Aorta (tissue), 5 donors: ENCODE data around the gene MT1A. TPM values are rescaled to one million over a fixed set of nuclear protein-coding genes. Genes with fewer than 3 reads are reported as not detected.

Source experiments
- ATAC-seq: fragments of 200-7000 bp; cut with Tn5 transposase; one replicate; pipeline ENCODE4 v1.9.1; 2022; ENCODE audit warnings: moderate library complexity; ENCODE audit not compliant: low FRiP score
- DNase-seq, 2 donors: peaks; one replicate each; pipeline ENCODE4 v3.0.0-alpha.2; 2020
- H3K27ac ChIP-seq, 2 donors: one replicate each; pipeline ENCODE4 v1.5.1; 2013; ENCODE audit warnings: low read length in 2 of 2, mild to moderate bottlenecking in 2 of 2, moderate library complexity in 2 of 2, control low read depth in 1 of 2, inconsistent platforms in 1 of 2, low read depth in 1 of 2
- H3K27me3 ChIP-seq, 2 donors: one replicate each; pipeline ENCODE4 v1.6.1; 2013; ENCODE audit warnings: control low read depth in 1 of 2, low read length in 1 of 2, mild to moderate bottlenecking in 1 of 2, moderate library complexity in 1 of 2; ENCODE audit not compliant: insufficient read depth in 2 of 2, control insufficient read depth in 1 of 2
- H3K36me3 ChIP-seq, 2 donors: one replicate each; pipeline ENCODE4 v1.6.1; 2013; ENCODE audit warnings: control low read depth in 1 of 2, low read length in 1 of 2, mild to moderate bottlenecking in 1 of 2; ENCODE audit not compliant: insufficient read depth in 2 of 2, control insufficient read depth in 1 of 2
- H3K4me1 ChIP-seq, 2 donors: one replicate each; pipeline ENCODE4 v1.6.1; 2013; ENCODE audit warnings: low read length in 2 of 2, control low read depth in 1 of 2, mild to moderate bottlenecking in 1 of 2, moderate library complexity in 1 of 2; ENCODE audit not compliant: insufficient read depth in 2 of 2, control insufficient read depth in 1 of 2
- H3K4me3 ChIP-seq, 2 donors: one replicate each; pipeline ENCODE4 v1.5.1; 2013; ENCODE audit warnings: low read length in 2 of 2, control low read depth in 1 of 2, mild to moderate bottlenecking in 1 of 2
- H3K9me3 ChIP-seq: one replicate; pipeline ENCODE4 v1.6.1; 2013; ENCODE audit warnings: mild to moderate bottlenecking, low read length; ENCODE audit not compliant: control insufficient read depth
- WGBS, 2 donors: extraction: QIAGEN DNeasy Blood & Tissue Kit; methylation state at CpG; one replicate each; pipeline ENCODE4 v1.1.7; 2013; 5-methylcytosine and 5-hydroxymethylcytosine counted together
- intact Hi-C, 2 donors: fragments of 100-400 bp; cut with DNase I; formaldehyde crosslinking; loops; one replicate each; pipeline versions ENCODE4 v1.14.2 to v1.15.0; 2022
- polyA plus RNA-seq, 2 donors: library from polyadenylated mRNA; stranded (reverse); fragments of 200-250 nt; gene quantifications; one replicate each; pipeline ENCODE4 v1.2.3, GENCODE V29; 2013
- total RNA-seq, 2 donors: library from RNA; stranded (reverse); fragmentation: NEBNext Ultra II Directional; extraction: Animal tissue kit (Norgen Biotek cat#: 25700); gene quantifications; one replicate each; pipeline ENCODE4 v1.2.1, GENCODE V29; 2021
- donor health status: healthy with polysubstance abuse.
- donor health status: Bipolar disorder and iron deficiency.
- donor health status: DM: no; HTN: no; CAD: no.
- donor health status: DM: no; HTN: no; CAD: no.
- donor health status: DM: yes; HTN: yes; CAD: no.

The MT1A gene
- total and polyA plus RNA-seq, 4 donors, result 4.6 to 82.2 (median 11.6) TPM

DNA sequence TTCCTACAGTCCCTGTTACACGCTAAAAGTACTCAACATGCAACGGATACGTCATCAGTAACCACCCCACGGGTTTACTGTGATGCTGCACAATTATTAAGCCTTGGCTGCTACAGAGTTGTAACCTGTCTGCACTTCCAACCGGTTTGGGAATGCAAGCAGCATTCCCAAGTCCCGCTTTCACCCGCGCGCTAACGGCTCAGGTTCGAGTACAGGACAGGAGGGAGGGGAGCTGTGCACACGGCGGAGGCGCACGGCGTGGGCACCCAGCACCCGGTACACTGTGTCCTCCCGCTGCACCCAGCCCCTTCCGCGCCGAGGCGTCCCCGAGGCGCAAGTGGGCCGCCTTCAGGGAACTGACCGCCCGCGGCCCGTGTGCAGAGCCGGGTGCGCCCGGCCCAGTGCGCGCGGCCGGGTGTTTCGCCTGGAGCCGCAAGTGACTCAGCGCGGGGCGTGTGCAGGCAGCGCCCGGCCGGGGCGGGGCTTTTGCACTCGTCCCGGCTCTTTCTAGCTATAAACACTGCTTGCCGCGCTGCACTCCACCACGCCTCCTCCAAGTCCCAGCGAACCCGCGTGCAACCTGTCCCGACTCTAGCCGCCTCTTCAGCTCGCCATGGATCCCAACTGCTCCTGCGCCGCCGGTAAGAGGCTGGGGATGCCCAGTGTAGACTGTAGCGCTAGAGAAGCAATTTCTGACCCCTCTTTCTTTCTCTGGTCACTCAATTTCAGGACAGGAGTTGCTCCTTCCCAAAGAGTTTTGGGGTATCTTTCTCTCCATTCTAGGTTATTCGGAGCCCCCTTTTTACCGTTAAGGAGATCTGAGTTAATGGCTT, 30.2 kb upstream of the MT1A start, which contains the start of gene MT2A:
TSS of gene MT2A (plus strand) at position 542 of the 833 bp plus-strand sequence. CDS start at position 614, 72 bp downstream.
- 5 to 6% methylated on average over 61 to 62 of the region's 62 CpGs for WGBS, 2 donors
- Histone ChIP-seq H3K27me3 (no peaks in the 10 kb centered on the region), H3K4me1 (peaks cover 0 to 5% of the 10 kb centered on the region in 2 donors), H3K36me3 (no peaks in the 10 kb centered on the region), H3K9me3 (no peaks in the 10 kb centered on the region), H3K27ac (peak within 1 kb of the TSS; percentile 51 to 85), H3K4me3 (peak within 1 kb of the TSS; percentile 60 to 96)
- DNase-seq (peak; percentile 98), ATAC-seq (peak; percentile 92)
- intact Hi-C loops, result loop anchor here (5.0 to 10.0 kb wide), 2 partner anchors 74 to 93 kb away; partner anchors contain the start of gene MT1X (in 1 of the 2)

DNA sequence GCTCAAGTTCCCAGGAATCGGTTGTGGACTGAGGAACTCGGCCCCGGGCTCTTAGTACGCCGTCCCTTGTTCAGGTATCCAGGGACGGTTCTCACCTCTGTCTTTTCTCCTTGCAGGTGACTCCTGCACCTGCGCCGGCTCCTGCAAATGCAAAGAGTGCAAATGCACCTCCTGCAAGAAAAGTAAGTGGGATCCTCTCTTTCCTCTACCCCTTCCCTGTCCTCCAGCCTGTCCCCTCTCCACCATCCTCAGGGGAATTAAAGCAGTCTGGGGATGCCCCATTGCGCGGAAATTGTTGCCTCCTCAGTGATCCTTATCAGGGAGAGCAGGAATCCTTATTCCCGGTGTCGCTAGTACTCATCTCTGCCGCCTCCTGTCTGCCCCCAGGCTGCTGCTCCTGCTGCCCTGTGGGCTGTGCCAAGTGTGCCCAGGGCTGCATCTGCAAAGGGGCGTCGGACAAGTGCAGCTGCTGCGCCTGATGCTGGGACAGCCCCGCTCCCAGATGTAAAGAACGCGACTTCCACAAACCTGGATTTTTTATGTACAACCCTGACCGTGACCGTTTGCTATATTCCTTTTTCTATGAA, 29.5 kb upstream of the MT1A start:
- Histone ChIP-seq H3K9me3 (no peaks in the 10 kb centered on the region), H3K4me3 (peak overlapping the region; percentile 60 to 96), H3K4me1 (peaks cover 0 to 5% of the 10 kb centered on the region in 2 donors), H3K27ac (peak overlapping the region; percentile 15 to 19), H3K36me3 (no peaks in the 10 kb centered on the region), H3K27me3 (no peaks in the 10 kb centered on the region)
- 1% methylated on average over 21 of the region's 21 CpGs for WGBS, 2 donors
- no peak for DNase-seq
- ATAC-seq, result no peak
- intact Hi-C loops, result loop anchor here (1.0 to 10.0 kb wide), 3 partner anchors 17 to 94 kb away; partner anchors contain the start of gene MT1X (in 1 of the 2)

DNA sequence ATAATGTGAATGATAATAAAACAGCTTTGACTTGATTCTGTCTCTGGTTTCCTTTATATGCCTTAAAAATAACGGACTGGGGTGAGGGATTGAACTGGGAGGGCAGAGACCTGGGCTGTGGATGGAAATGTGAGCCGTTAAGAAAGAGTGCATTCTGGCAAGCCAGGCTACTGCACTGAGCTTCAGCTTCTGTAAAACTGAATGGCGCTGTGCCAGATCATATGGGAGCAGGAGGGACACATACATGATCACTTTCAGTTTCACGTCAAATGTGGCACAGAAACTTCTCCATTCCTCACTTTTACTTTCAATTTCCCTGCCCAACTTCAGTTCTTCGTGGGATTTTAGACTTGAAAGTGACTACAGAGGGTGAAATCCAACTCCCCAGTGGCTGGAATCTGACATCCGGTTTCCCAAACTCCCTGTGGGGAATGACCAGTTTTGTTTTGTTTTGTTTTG, 29.0 kb upstream of the MT1A start:
- intact Hi-C loops, result loop anchor here (1.0 to 10.0 kb wide), 3 partner anchors 17 to 95 kb away; partner anchors contain the start of gene MT1X (in 1 of the 2)
- H3K27ac ChIP-seq, result peak overlapping the region; percentile 15 to 85
- no peaks in the 10 kb centered on the region for H3K36me3 ChIP-seq
- WGBS, 2 donors, result 0% methylated on average over 6 of the region's 6 CpGs
- peaks cover 0 to 5% of the 10 kb centered on the region in 2 donors for H3K4me1 ChIP-seq
- no peaks in the 10 kb centered on the region for H3K9me3 ChIP-seq
- peak overlapping the region; percentile 60 to 96 for H3K4me3 ChIP-seq
- DNase-seq (peak in 1 of 2 donors; percentile 89), ATAC-seq (peak; percentile 13)
- H3K27me3 ChIP-seq, result no peaks in the 10 kb centered on the region

DNA sequence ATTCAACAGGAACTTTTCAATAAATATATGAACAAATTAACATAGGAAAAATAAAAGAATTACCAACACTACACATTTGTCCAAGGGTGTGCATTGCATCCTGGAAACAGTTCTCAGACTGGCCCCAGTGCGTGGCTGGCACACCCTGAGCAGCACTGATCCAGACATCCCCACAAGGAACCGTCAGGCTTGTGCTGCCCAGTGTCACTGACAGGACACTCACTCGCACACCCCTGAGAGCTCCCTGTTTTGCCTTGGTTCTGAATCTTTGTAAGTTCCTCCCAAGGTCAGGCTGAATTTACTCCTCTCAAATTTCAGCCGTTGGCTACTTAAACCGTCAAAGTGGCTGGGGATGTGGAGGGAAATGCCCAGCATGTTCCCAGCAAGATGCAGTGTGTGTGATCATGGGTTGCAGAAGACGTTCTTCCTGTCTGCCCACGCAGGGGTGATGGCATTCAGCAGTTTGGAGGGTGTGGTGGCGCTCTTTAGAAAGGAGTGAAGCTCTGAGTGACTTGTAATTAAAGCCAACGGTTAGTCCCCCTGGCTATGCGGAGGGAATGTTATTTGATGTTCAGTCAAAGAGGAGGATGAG, 28.4 kb upstream of the MT1A start:
- 19 to 21% methylated on average over 10 of the region's 10 CpGs for WGBS, 2 donors
- intact Hi-C loops, result no loop called here
- DNase-seq (peak; percentile 70 to 85), ATAC-seq (peak; percentile 2)
- Histone ChIP-seq H3K27me3 (no peaks in the 10 kb centered on the region), H3K36me3 (no peaks in the 10 kb centered on the region), H3K27ac (peak overlapping the region; percentile 1 to 97), H3K9me3 (no peaks in the 10 kb centered on the region), H3K4me3 (no peak overlapping the region), H3K4me1 (peaks cover 0 to 5% of the 10 kb centered on the region in 2 donors)

DNA sequence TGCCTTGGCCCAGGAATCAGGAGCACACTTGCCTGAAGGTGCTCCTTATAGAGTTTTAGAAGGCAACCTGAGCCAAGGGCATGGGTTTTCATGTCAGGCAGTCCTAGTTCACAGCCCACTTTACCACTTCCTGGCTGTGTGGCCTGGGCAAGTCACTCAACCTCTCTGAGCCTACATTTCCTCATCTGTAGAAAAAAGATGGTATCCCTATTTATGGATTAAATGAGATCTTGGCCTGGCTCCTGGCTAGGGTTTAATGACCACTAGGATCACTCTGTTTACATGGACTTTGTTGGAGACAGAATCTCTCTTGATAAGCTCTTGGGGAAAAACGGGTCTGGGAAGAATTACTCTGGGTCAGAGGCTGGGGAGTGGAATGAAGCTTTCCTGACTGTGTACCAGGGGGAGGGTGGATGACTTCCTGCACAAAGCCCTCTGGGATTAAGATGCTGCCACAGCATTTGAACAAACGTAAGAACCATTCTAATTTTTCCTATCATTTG, 27.8 kb upstream of the MT1A start:
- H3K36me3 ChIP-seq, result no peaks in the 10 kb centered on the region
- H3K4me3 ChIP-seq, result no peak overlapping the region
- peaks cover 0 to 5% of the 10 kb centered on the region in 2 donors for H3K4me1 ChIP-seq
- H3K27me3 ChIP-seq, result no peaks in the 10 kb centered on the region
- H3K9me3 ChIP-seq, result no peaks in the 10 kb centered on the region
- intact Hi-C loops, result no loop called here
- no peak for DNase-seq
- peak overlapping the region; percentile 1 to 97 for H3K27ac ChIP-seq
- no peak for ATAC-seq
- 15 to 29% methylated on average over 2 of the region's 2 CpGs for WGBS, 2 donors

DNA sequence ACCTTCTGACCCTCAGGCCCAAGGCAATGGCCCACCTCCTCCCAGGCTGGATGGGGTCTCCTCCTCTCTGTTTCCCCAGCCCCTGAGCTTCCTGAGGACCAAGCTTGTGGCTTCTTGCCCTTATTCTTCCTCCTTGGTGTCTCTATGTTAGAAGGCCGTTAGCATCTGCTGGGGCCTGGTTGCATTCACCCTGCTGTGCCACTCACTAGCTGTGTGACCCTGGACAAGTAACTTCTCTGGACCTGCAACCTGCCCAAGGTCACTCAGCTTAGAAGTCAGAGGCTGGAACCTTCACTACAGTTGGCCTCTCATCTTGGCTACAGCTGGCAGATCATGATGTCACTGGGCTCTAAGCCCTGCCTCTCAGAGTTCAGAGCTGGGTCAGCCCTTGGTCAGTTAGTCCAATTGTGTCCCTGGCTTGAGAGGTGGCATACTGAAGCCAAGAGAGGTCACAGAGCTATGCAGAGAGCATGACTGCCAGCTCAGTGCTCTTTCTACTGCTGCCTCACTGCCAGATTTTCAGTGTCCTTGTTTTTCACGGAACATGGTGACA, 27.1 kb upstream of the MT1A start:
- Histone ChIP-seq H3K4me1 (peaks cover 0 to 5% of the 10 kb centered on the region in 2 donors), H3K9me3 (no peaks in the 10 kb centered on the region), H3K36me3 (no peaks in the 10 kb centered on the region), H3K27ac (peak overlapping the region in 1 of 2 donors; percentile 97), H3K4me3 (no peak overlapping the region), H3K27me3 (no peaks in the 10 kb centered on the region)
- intact Hi-C loops, result no loop called here
- peak; percentile 61 for ATAC-seq
- 27 to 53% methylated on average over 2 of the region's 2 CpGs for WGBS, 2 donors
- peak; percentile 82 for DNase-seq

DNA sequence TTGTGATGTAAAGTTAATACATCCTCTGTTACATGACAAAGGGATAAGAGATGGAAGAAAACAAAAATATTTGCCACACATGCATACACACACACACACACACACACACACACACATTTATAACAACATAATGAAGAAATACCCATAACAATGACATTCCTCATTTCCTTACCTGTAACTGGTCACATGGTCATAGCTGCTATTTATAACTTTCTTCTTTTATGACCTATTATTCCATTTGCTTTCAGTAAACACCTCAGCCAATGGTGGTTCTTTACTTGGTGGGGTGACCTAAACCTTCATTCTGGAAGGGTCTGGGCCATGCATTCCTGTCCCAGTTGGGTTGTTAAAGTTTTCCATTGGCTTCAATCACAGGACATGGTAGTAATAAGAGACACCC, 24.8 kb upstream of the MT1A start:
- intact Hi-C loops, result no loop called here
- H3K4me1 ChIP-seq, result peaks cover 0 to 5% of the 10 kb centered on the region in 2 donors

DNA sequence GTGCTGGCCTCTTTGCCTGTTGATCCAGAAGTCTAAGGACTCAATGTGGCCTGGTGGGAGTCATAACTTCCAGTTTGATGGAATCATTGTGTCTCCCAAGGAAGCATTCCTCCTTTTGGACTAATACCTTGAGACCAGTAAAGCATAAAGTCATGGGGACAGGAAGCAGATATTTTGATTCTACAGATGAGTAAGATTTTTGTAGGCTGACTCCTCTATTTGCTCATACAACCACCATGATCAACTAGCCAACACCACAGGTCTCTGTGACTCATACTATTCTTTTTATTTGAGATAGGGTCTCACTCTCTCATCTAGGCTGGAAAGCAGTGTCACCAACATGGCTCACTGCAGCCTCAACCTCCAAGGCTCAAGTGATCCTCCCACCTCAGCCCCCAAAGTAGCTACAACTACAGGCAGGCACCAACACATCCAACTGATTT, 23.9 kb upstream of the MT1A start:
- DNase-seq (no peak), ATAC-seq (no peak)
- Histone ChIP-seq H3K9me3 (no peaks in the 10 kb centered on the region), H3K27ac (no peak overlapping the region), H3K27me3 (no peaks in the 10 kb centered on the region), H3K36me3 (no peaks in the 10 kb centered on the region), H3K4me1 (peaks cover 0 to 5% of the 10 kb centered on the region in 2 donors), H3K4me3 (no peak overlapping the region)
- intact Hi-C loops, result no loop called here

More for the DNA sequence above, 24.8 kb upstream of the MT1A start:
- Histone ChIP-seq H3K27me3 (no peaks in the 10 kb centered on the region), H3K4me3 (no peak overlapping the region), H3K36me3 (no peaks in the 10 kb centered on the region), H3K27ac (no peak overlapping the region), H3K9me3 (no peaks in the 10 kb centered on the region)
- DNase-seq (no peak), ATAC-seq (no peak)
